Choroid plexus epithelial cell (primary cell): Measurements from ENCODE around the gene CENPK.

Experiments
- DNase-seq: peaks from one replicate; pipeline ENCODE4 v3.0.0-alpha.2; 2010; ENCODE audit warnings: low read depth
- H3K4me3 ChIP-seq: 2 replicates; pipeline ENCODE4 v1.5.1; 2011; ENCODE audit warnings: low read depth, mild to moderate bottlenecking, control low read depth, low read length, moderate library complexity
- CTCF ChIP-seq: conservative IDR thresholded peaks from 2 replicates; pipeline ENCODE4 v1.5.1; 2011; ENCODE audit warnings: low read depth, mild to moderate bottlenecking, control low read depth, inconsistent platforms, low read length, moderate library complexity

CENPK gene

DNA sequence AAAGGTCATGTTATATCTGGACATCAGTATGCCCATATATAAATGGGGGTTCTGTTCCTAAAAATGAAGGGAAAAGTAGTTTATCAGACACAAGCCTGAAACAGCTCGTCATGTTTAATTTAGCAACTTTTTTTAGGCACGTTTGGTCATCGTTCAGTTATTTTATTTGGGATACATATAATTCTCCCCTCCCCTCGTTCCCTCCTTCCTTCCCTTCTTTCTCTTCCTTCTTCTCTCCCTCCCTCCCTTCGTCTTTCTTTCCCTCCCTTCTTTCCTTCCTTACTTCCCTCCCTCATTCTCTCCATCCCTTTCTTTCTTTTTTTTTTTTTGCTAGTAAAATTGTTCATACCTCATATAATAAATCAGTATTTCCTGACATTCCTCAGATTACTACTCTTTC lies 3.5 kb upstream of the CENPK start:
- no peak for TF ChIP-seq CTCF
- DNase-seq = no peak
- no peak overlapping the region for H3K4me3 ChIP-seq

GRCh38 chr5:65563777-65564176 lies 809 bp upstream of the CENPK start:
- TF ChIP-seq CTCF = no peak
- DNase-seq = peak; percentile 5
- H3K4me3 ChIP-seq = peak overlapping the region; percentile 79

GRCh38 chr5:65556718-65557117 lies 6.2 kb downstream of the CENPK start:
- no peak overlapping the region for H3K4me3 ChIP-seq
- TF ChIP-seq CTCF = no peak
- no peak for DNase-seq

- no peak for DNase-seq
- H3K4me3 ChIP-seq = no peak overlapping the region
- no peak for TF ChIP-seq CTCF
These were observed 6.8 kb downstream of the CENPK start for GRCh38 chr5:65556181-65556580.

DNA sequence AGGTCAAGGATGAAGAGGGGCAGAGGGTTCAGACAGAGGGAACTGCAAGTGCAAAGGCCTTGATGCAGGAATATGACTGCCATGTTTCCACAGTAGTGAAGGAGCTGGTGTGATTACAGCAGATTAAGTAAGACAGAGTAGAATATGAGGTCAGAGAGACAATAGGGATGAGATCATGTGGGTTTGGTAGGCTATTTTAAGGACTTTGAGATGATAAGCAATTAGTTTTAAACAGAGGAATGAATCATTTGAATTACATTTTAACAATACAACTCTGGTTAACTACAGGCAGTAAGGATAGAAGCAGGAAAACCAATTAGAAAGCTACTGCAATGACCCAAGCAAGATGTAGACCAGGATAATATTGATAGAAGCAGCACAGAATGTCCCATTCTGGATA lies 7.7 kb downstream of the CENPK start:
- no peak for DNase-seq
- H3K4me3 ChIP-seq = no peak overlapping the region

DNA sequence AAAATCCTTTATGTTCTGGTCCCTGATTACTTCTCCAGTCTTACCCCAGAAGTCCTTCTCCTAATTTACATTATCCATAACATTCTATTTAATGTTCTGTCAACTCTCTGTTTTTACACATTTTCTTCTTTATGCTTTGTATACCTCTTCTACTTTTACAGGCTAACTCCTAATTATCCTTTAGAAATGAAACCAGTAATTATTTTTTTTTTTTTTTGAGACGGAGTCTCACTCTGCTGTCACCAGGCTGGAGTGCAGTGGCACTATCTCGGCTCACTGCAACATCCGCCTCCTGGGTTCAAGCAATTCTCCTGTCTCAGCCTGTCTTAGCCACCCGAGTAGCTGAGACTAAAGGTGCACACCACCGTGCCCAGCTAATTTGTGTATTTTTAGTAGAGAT lies 9.0 kb downstream of the CENPK start:
- no peak for DNase-seq
- no peak for TF ChIP-seq CTCF
- no peak overlapping the region for H3K4me3 ChIP-seq

More for the DNA sequence above, 7.7 kb downstream of the CENPK start:
- TF ChIP-seq CTCF = no peak

- DNase-seq = no peak
- no peak overlapping the region for H3K4me3 ChIP-seq
- TF ChIP-seq CTCF = no peak
These were observed 14.7 kb downstream of the CENPK start for GRCh38 chr5:65548281-65548680.
